HG02852 (cell line): Measurements from ENCODE around the gene ISOC2.
"Not testable (repeated sequence)": the region's sequence is repeated elsewhere in the genome, so short reads cannot be mapped to it uniquely, and the experiment has no call there.

Experiments
- ATAC-seq: cut with Tn5 transposase; IDR thresholded peaks from one replicate; pipeline ENCODE4 v1.9.1; 2021; ENCODE audit warnings: mild to moderate bottlenecking, moderate library complexity; ENCODE audit not compliant: unreplicated experiment

The ISOC2 gene, protein sequence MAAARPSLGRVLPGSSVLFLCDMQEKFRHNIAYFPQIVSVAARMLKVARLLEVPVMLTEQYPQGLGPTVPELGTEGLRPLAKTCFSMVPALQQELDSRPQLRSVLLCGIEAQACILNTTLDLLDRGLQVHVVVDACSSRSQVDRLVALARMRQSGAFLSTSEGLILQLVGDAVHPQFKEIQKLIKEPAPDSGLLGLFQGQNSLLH

GRCh38 chr19:55461259-55461973, at the start of gene ISOC2:
Gene ISOC2, minus strand, starts transcription at chr19:55461642. Its CDS starts 5,156 bp downstream, at chr19:55456486.
- peak; percentile 95 for ATAC-seq

GRCh38 chr19:55508120-55508519, 46.7 kb upstream of the ISOC2 start:
- ATAC-seq, result no peak

DNA sequence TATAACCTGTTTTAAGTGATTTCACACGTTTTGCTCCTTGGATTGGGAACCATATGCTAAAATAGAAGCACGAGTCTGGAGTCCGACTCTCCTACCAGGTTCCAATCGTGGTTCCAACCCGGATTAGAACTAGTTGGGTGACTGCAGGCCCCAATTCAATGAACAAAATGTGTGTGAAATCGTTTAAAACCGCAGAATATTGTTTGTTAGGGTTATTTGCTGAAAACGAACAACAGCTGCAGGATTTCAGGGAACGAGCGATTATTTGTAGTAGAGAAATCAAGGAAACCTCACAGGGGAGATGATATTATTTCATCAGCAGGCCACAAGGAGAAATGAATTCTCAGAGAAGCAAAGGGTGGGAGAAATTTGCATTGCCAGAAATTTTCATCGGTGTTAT, 43.5 kb upstream of the ISOC2 start:
- ATAC-seq, result no peak

DNA sequence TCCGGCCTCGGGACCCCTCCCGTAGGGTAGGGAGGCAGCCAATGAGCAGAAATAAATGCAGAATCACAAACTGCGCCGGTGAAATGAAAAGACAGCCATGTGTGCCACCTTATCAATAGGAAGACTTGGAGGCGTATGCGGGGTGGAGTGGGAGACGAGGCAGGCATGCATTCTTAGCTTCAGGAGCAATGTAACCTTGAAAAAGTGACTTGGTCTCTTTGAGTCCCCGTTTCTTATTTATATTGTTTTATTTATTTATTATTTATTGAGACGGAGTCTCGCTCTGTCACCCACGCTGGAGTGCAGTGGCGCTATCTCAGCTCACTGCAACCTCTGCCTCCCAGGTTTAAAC, 42.8 kb upstream of the ISOC2 start:
- no peak for ATAC-seq

DNA sequence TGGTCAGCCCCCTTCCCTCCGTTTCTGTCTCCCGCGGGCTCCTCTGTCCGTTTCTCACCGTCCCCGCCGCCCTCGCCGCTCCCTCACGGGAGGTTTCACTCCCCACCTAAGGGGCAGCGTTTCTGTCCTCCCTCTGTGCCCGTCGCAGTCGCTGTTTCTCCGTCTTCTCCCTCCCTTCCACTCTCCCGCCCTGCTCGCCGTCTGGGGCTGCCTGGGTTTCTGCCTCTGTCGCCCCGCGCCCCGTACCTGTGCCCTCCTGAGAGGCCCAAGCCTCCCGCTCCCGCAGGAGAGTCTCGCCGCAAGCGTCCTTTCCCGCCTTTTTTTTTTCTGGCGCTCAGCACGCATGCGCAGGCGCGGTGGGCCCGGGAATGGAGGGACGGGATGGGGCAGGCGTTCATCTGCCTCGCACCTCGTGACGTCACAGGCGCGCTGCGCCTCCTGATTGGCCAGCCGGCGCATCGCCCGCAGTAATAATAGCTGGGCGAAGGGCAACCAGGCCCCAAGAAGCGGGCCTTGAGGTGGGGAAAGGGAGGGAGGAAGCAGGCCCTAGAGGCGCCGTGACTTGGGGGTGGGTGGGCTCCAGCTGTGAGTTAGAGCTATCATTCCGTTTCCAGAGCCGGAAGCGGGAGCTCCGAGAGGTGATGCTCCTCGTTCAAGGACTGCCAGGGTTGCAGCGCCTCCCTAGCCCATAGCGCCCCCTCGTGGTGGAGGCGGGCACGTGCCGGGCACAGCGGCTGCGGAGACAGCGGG, 42.2 kb upstream of the ISOC2 start:
- peak; percentile 95 for ATAC-seq

- no peak for ATAC-seq
Measured at GRCh38 chr19:55503157-55503501, 41.7 kb upstream of the ISOC2 start.

GRCh38 chr19:55502197-55502952, 40.9 kb upstream of the ISOC2 start:
- no peak for ATAC-seq

GRCh38 chr19:55500368-55500952, 39.0 kb upstream of the ISOC2 start:
- no peak for ATAC-seq

DNA sequence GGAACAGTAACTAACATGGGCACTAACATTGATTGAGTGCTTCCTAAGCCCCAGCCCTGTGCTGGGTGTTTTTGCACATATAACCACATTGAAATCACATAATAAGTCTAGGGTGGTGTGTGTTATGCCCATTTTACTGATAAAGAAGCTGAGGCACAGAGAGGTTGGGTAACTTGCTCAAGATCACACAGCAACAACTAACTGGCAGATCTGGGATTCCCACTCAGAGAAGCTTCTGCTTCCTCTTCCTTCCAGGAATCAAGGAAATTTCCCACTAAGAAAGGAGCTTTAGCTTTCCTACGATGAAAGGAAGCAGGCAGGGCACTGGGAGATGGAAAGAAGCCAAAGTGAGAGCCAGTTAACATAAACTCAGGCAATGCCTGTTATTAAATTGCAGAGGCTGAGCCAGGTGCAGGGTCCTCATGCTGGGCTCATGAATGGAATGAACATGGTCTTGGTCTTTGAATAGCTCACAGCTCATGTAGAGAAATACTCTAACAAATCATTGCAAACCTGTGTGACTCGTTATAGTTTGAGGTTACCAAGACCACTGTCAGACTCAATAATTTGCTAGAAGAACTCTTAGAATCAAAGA, 36.9 kb upstream of the ISOC2 start:
- ATAC-seq, result no peak

DNA sequence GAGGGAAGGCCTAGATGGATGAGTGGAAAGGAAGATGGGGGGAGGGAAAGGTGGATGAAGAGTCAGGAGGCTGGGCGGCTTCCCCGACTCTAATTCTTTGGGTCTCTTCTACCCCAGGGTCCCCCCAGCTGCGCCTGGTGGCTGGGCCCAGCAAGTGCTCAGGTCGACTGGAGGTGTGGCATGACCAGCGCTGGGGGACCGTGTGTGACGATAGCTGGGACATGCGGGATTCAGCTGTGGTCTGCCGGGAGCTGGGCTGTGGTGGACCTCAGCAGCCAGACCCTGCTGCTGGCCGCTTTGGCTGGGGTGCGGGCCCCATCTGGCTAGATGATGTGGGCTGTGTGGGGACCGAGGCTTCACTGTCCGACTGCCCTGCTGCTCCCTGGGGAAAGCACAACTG, 36.3 kb upstream of the ISOC2 start:
- no peak for ATAC-seq

DNA sequence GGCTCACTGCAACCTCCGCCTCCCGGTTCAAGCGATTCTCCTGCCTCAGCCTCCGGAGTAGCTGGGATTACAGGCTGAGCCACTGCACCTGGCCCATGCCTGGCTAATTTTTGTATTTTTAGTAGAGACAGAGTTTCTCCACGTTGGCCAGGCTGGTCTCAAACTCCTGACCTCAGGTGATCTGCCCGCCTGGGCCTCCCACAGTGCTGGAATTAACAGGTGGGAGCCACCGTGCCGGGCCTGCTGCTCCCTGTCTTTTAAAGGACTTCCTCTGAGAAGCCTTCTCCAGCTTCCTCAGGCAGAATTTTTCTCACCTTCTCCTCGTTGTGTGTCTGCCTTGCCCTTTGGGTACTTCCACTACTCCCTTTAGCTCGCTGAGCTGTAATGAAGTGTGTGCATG, 35.4 kb upstream of the ISOC2 start:
- not testable (repeated sequence) for ATAC-seq

GRCh38 chr19:55495646-55496349, 34.4 kb upstream of the ISOC2 start:
- no peak for ATAC-seq

DNA sequence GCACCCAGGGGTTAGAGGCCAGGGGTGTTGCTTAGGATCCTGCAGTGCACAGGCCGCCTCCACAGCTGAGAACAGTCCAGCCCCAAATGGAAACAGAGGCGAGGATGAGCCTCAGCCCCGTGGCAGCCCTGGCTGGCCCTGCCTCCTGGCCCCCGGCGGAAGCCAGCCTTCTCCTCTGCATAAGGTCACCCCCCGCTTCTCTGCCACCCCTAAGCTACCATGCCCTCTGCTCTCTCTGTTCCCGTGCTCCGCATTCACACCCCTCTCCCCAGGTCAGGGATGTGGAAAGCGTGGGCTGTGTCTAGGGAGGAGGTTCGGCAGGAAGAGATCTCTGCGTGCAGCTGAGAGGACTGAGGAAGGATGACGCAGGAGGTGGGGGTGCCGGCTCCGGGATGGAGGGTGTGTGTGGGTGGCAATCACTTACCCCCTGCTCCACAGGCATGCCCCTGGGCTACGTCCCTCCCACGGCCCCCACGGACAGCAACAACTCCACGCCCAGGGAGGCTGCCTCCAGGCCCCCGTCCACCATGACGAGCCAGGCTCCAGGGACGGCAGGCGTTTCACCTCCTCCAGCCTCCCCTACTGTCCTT, 32.8 kb upstream of the ISOC2 start:
- no peak for ATAC-seq

DNA sequence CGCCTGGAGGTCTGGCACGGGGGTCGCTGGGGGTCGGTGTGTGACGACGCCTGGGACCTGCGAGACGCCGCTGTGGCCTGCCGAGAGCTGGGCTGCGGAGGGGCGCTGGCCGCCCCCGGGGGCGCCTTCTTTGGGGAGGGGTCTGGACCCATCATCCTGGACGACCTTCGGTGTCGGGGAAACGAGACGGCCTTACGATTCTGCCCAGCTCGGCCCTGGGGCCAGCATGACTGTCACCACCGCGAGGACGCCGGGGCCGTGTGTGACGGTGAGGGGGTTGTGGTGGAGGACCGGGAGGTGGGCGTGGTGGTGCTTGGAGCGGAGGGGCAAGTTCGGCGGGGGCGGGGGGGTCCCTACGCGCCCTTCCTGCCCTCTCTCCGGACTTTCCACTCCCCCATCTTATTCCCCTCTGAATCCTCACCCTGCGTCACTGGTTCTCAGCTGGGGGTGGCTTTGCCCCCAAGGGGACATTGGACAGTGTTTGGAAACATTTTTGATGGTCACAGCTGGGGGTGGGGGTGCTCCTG, 32.3 kb upstream of the ISOC2 start:
- ATAC-seq, result no peak

- ATAC-seq, result no peak
Measured at GRCh38 chr19:55493052-55493644, 31.7 kb upstream of the ISOC2 start.

- no peak for ATAC-seq
Measured at GRCh38 chr19:55492362-55492944, 31.0 kb upstream of the ISOC2 start.

- no peak for ATAC-seq
Measured at GRCh38 chr19:55491546-55492360, 30.3 kb upstream of the ISOC2 start.
